GM13976 (cell line): ENCODE measurements around the gene SCAPER.

Experiments
- DNase-seq: peaks from one replicate; pipeline ENCODE4 v3.0.0; 2012; ENCODE audit warnings: low spot score
- in situ Hi-C: fragments of 300-500 bp; cut with MboI; formaldehyde crosslinking; loops from one replicate; pipeline ENCODE4 v1.12.0; 2022; ENCODE audit warnings: low sequenced_read_pairs, mixed read lengths, inconsistent platforms; ENCODE audit not compliant: unreplicated experiment
- TF ChIP-seq, protein P1 (sequence below): IDR thresholded peaks from 2 replicates; pipeline ENCODE4 v1.5.1; 2012; ENCODE audit warnings: borderline replicate concordance, mild to moderate bottlenecking; ENCODE audit not compliant: insufficient read depth; ENCODE audit errors: extremely low read depth, missing control alignments, control extremely low read depth

SCAPER gene

DNA sequence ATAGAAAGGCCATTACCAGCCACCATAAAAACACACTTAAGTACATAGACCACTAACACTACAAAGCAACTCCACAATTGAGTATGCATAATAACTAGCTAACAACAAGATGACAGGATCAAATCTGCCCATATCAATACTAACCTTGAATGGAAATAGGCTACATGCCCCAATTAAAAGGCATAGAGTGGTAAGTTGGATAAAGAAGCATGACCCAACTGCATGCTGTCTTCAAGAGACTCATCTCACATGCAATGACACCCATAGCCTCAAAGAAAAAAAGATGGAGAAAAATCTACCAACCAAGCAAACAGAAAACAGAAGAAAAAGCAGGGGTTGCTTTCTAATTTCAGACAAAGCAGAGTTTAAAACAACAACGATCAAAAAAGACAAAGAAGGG lies 349.9 kb downstream of the SCAPER start:
- in situ Hi-C loops, result no loop called here
- TF ChIP-seq, protein P1, sequence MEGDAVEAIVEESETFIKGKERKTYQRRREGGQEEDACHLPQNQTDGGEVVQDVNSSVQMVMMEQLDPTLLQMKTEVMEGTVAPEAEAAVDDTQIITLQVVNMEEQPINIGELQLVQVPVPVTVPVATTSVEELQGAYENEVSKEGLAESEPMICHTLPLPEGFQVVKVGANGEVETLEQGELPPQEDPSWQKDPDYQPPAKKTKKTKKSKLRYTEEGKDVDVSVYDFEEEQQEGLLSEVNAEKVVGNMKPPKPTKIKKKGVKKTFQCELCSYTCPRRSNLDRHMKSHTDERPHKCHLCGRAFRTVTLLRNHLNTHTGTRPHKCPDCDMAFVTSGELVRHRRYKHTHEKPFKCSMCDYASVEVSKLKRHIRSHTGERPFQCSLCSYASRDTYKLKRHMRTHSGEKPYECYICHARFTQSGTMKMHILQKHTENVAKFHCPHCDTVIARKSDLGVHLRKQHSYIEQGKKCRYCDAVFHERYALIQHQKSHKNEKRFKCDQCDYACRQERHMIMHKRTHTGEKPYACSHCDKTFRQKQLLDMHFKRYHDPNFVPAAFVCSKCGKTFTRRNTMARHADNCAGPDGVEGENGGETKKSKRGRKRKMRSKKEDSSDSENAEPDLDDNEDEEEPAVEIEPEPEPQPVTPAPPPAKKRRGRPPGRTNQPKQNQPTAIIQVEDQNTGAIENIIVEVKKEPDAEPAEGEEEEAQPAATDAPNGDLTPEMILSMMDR, result no peak

DNA sequence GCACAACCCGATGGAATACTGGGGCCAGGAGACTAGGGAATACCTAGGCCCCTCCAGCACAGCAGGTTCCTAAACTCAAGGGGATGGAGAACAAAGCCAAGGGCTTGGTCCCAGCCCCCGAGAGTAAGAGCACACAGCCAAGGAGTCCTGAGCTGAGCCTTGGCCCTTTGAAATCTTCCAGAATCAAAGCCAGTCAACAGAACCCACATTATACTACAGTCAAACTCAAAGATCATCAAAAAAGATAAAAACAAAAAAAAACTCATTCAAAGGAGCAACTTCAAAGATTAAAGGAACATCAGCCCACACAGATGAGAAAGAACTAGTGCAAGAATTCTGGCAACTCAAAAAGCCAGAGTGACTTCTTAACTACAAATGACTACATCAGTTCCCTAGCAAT lies 351.6 kb downstream of the SCAPER start:
- TF ChIP-seq, protein P1, result no peak
- no peak for DNase-seq
- in situ Hi-C loops, result no loop called here

More for the DNA sequence above, 349.9 kb downstream of the SCAPER start:
- DNase-seq, result no peak

DNA sequence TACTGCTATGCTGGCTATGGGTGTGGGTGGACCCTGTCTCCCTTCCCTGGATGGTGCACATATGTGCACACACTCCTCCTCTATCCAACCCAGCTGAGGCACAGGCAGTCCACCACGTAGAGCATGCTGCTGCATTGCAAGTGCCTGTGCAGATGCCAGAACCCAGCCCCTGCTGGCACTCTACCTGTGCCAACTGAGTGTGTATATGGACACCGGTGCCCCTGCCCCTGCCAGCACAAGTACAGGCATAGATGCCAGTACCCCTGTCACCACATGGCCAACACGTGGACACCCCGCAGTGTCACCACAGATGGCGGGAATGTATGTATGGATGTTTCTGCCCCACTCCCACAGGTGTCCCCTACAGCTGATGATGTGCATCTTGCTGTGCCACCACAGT lies 352.0 kb downstream of the SCAPER start:
- DNase-seq, result no peak
- in situ Hi-C loops, result no loop called here
- TF ChIP-seq, protein P1, result no peak

DNA sequence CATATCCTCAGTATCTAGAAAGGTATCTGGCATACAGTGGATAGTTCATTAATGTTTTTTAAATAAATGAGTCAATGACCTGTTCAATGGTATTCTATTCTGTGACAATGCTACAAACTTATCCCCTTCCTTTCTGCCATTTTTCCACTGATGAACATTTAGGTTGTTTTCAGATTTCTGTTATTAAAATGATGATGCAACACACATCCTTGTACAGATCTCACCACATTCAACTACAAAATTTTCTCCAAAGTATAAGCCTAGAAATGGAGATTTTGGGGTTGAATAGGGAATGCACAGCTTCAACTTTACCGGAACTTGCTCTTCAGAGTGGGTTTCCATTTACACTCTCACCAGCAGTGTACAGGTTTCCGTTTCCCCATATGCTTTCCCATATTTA lies 358.3 kb downstream of the SCAPER start:
- in situ Hi-C loops, result no loop called here
- TF ChIP-seq, protein P1, result no peak
- no peak for DNase-seq

DNA sequence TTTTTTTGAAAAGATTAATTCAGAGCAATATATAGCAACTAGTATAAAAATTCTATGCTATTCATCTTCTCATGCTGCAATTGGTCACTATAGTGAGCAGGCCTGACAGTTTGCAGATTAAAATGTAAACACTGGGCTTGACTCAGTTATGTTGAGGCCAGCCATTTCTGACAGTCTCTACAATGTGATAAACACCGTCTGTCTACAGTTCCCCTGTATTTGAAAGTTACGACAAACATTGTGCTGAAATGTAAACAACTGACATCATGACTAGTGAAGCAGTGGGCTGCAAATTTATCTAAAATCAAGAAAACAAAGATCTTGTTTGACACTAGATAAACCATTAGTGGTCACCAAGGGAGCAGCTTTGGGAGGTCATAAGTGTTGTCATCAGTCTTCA lies 371.1 kb downstream of the SCAPER start:
- no peak for DNase-seq
- in situ Hi-C loops, result no loop called here
- TF ChIP-seq, protein P1, result no peak

DNA sequence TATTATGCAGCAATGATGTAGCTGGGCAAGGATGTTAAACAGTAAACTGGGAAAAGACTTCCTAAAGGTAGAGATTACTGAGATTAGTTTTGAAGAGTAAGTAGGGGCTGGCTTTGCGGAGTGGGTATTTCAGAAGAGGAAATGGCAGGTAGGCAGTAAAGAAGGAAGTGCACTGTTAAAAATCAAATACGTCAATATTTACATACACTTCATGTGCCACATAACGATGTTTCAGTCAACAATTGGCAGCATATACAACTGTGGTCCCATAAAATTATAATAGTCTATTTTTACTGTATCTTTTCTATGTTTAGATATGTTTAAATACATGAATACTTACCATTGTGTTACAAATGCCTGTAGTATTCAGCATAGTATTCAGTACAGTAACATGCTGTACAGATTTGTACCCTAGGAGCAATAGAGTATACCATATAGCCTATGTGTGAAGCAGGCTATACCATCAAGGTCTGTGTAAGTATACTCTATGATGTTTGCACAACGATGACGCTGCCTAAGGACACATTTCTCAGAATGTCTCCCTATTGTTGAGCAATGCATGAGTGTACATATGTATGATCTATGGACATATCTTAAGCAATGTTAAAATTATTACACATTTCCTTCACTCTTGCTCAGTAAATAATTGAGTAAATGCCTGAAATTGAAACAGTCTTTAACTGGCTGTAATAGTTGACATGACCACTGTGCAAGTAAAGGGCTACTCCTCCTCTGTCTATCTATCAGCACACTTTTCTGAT lies 371.9 kb downstream of the SCAPER start:
- no peak for DNase-seq
- in situ Hi-C loops, result no loop called here
- TF ChIP-seq, protein P1, result no peak
